IPS-20b (cell line): Measurements from ENCODE around the gene WWOX.

Experiments used
- H3K27ac ChIP-seq: one replicate; pipeline ENCODE4 v1.5.1; 2013; ENCODE audit warnings: low read length
- H3K27me3 ChIP-seq: 2 replicates; pipeline ENCODE4 v1.6.1; 2013; ENCODE audit warnings: mild to moderate bottlenecking, low read length, inconsistent platforms; ENCODE audit not compliant: insufficient read depth
- H3K36me3 ChIP-seq: 2 replicates; pipeline ENCODE4 v1.6.1; 2013; ENCODE audit warnings: low read depth, mild to moderate bottlenecking, inconsistent platforms, low read length, moderate library complexity; ENCODE audit not compliant: insufficient read depth
- H3K4me1 ChIP-seq: 2 replicates; pipeline ENCODE4 v1.6.1; 2013; ENCODE audit warnings: mild to moderate bottlenecking, control low read depth, inconsistent platforms, low read length, moderate library complexity; ENCODE audit not compliant: insufficient read depth
- H3K4me3 ChIP-seq: 2 replicates; pipeline ENCODE4 v1.5.1; 2013; ENCODE audit warnings: mild to moderate bottlenecking, low read length, inconsistent platforms
- H3K9ac ChIP-seq: 2 replicates; pipeline ENCODE4 v1.6.1; 2013; ENCODE audit warnings: low read depth, mild to moderate bottlenecking, inconsistent platforms, low read length, moderate library complexity
- H3K9me3 ChIP-seq: 2 replicates; pipeline ENCODE4 v1.6.1; 2013; ENCODE audit warnings: mild to moderate bottlenecking, low read depth, low read length, inconsistent platforms; ENCODE audit not compliant: insufficient read depth

Gene WWOX

DNA sequence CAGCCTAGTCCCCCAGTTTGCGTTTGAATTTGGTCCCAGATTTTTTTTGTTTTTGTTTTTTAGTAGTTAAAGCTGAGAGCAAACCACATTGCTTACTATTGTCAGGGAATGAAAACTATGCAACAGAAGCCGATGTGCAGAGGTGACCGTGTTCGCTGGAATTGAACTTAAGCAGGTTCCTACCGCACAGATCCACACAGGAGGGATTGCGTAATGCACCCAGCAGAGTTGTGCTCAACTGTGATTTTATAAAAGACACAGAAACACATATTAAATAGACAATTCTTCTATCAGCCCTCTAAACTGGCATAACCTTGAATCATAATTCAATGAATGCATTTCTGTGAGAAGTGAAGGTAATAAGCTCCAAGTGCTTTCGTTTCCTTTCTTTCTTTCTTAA, 443.0 kb downstream of the WWOX start:
- no peak overlapping the region for H3K9ac ChIP-seq
- no peaks in the 10 kb centered on the region for H3K9me3 ChIP-seq
- no peaks in the 10 kb centered on the region for H3K27me3 ChIP-seq
- no peaks in the 10 kb centered on the region for H3K36me3 ChIP-seq
- H3K4me1 ChIP-seq: no peaks in the 10 kb centered on the region
- no peak overlapping the region for H3K4me3 ChIP-seq
- H3K27ac ChIP-seq: no peak overlapping the region

GRCh38 chr16:78543023-78543422, 443.6 kb downstream of the WWOX start:
- no peak overlapping the region for H3K27ac ChIP-seq
- H3K9ac ChIP-seq: no peak overlapping the region
- no peaks in the 10 kb centered on the region for H3K9me3 ChIP-seq
- H3K4me3 ChIP-seq: no peak overlapping the region
- no peaks in the 10 kb centered on the region for H3K4me1 ChIP-seq
- H3K36me3 ChIP-seq: no peaks in the 10 kb centered on the region
- no peaks in the 10 kb centered on the region for H3K27me3 ChIP-seq

DNA sequence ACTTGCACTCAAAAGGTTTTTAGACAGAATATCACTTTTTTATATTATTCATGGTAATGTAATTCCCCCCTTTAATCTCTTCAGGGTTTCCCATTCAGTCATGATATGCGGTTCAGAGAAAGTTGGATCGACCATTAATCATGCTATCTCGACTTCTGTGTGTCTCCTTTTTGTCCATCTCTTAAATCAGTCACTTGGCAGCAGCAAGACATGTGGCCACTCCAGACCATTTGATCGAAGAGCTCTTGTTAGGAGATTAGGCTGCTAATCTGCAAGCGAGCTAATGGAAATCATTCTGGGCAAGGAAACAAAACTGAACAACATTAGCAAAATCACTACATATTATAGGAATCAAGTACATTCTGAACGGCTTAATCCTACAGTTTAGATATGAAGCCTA, 449.9 kb downstream of the WWOX start:
- 0 out of 2 replicates have a peak, but pooled peaks cover 6% of the 10 kb centered on the region for H3K27me3 ChIP-seq
- H3K4me1 ChIP-seq: peaks cover 16% of the 10 kb centered on the region; the same call in 1 of the 2 replicates
- H3K27ac ChIP-seq: no peak overlapping the region
- H3K36me3 ChIP-seq: no peaks in the 10 kb centered on the region
- H3K9me3 ChIP-seq: no peaks in the 10 kb centered on the region
- no peak overlapping the region for H3K4me3 ChIP-seq
- H3K9ac ChIP-seq: no peak overlapping the region

GRCh38 chr16:78551487-78552085, 452.1 kb downstream of the WWOX start:
- Histone ChIP-seq H3K36me3 (no peaks in the 10 kb centered on the region), H3K4me1 (peaks cover 16% of the 10 kb centered on the region; the same call in 1 of the 2 replicates), H3K4me3 (peak overlapping the region; percentile 47), H3K27me3 (0 out of 2 replicates have a peak, but pooled peaks cover 6% of the 10 kb centered on the region), H3K9ac (no peak overlapping the region; the same call in 1 of the 2 replicates), H3K27ac (no peak overlapping the region), H3K9me3 (no peaks in the 10 kb centered on the region)

GRCh38 chr16:78552106-78552675, 452.7 kb downstream of the WWOX start:
- peaks cover 16% of the 10 kb centered on the region; the same call in 1 of the 2 replicates for H3K4me1 ChIP-seq
- H3K9ac ChIP-seq: no peak overlapping the region; the same call in 1 of the 2 replicates
- H3K27me3 ChIP-seq: 0 out of 2 replicates have a peak, but pooled peaks cover 6% of the 10 kb centered on the region
- no peak overlapping the region for H3K27ac ChIP-seq
- H3K9me3 ChIP-seq: no peaks in the 10 kb centered on the region
- H3K4me3 ChIP-seq: no peak overlapping the region
- H3K36me3 ChIP-seq: no peaks in the 10 kb centered on the region

- peaks cover 16% of the 10 kb centered on the region; the same call in 1 of the 2 replicates for H3K4me1 ChIP-seq
- no peak overlapping the region for H3K4me3 ChIP-seq
- H3K36me3 ChIP-seq: no peaks in the 10 kb centered on the region
- H3K27me3 ChIP-seq: 0 out of 2 replicates have a peak, but pooled peaks cover 6% of the 10 kb centered on the region
- no peak overlapping the region for H3K27ac ChIP-seq
- no peak overlapping the region for H3K9ac ChIP-seq
- H3K9me3 ChIP-seq: no peaks in the 10 kb centered on the region
These were observed 453.3 kb downstream of the WWOX start for GRCh38 chr16:78552716-78553115.

GRCh38 chr16:78553268-78554039, 454.0 kb downstream of the WWOX start:
- Histone ChIP-seq H3K9me3 (no peaks in the 10 kb centered on the region), H3K27ac (no peak overlapping the region), H3K36me3 (no peaks in the 10 kb centered on the region), H3K9ac (no peak overlapping the region), H3K4me3 (no peak overlapping the region), H3K4me1 (peaks cover 16% of the 10 kb centered on the region; the same call in 1 of the 2 replicates), H3K27me3 (0 out of 2 replicates have a peak, but pooled peaks cover 6% of the 10 kb centered on the region)

DNA sequence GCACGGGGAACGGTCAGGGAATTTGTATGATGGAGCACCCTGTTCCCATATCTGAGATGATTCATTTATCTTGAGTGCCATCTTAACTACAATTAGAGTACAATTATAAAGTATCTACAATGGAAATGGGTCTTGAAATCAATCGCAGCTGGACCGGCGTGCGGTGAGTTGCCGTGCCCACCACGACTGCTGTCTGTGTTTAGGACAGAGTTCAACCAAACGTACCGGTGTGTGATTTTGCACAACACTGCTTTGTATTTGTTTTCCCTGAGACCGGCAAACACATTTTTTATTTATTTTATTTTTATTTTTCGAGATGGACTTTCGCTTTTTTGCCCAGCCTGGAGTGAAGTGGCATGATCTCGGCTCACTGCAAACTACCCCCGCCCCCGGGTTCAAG, 457.0 kb downstream of the WWOX start:
- Histone ChIP-seq H3K36me3 (no peaks in the 10 kb centered on the region), H3K27ac (no peak overlapping the region), H3K27me3 (0 out of 2 replicates have a peak, but pooled peaks cover 6% of the 10 kb centered on the region), H3K4me1 (peaks cover 8% of the 10 kb centered on the region; the same call in 1 of the 2 replicates), H3K9ac (no peak overlapping the region), H3K4me3 (no peak overlapping the region), H3K9me3 (no peaks in the 10 kb centered on the region; the same call in 1 of the 2 replicates)

GRCh38 chr16:78560997-78561396, 461.5 kb downstream of the WWOX start:
- H3K36me3 ChIP-seq: no peaks in the 10 kb centered on the region
- no peak overlapping the region for H3K4me3 ChIP-seq

DNA sequence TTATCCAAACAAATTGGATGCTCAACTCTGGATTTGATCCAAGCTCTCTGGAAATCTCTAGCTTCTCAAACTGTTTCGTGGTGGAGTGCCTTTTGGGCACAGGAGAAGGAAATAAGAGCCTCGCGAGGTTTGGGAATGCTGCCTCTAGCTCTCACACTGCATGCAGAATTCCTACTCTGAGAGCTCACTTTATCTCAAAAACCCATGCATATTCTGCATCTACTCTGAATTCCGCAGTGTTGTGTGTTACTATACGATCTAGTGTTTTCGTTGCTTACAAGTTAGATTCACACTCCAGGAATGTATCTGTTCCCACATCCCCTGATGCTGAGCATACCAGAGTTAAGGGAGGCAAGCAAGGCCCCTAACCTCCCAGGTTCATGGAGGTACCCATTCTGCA, 462.7 kb downstream of the WWOX start:
- Histone ChIP-seq H3K27me3 (no peaks in the 10 kb centered on the region), H3K9me3 (no peaks in the 10 kb centered on the region; the same call in 1 of the 2 replicates), H3K9ac (no peak overlapping the region), H3K4me3 (no peak overlapping the region), H3K27ac (no peak overlapping the region), H3K36me3 (no peaks in the 10 kb centered on the region), H3K4me1 (no peaks in the 10 kb centered on the region)

More at GRCh38 chr16:78560997-78561396, 461.5 kb downstream of the WWOX start:
- no peak overlapping the region for H3K9ac ChIP-seq
- no peaks in the 10 kb centered on the region for H3K4me1 ChIP-seq
- H3K9me3 ChIP-seq: no peaks in the 10 kb centered on the region; the same call in 1 of the 2 replicates
- no peaks in the 10 kb centered on the region for H3K27me3 ChIP-seq
- no peak overlapping the region for H3K27ac ChIP-seq

- H3K36me3 ChIP-seq: no peaks in the 10 kb centered on the region
- no peaks in the 10 kb centered on the region for H3K27me3 ChIP-seq
- no peak overlapping the region for H3K9ac ChIP-seq
- no peak overlapping the region for H3K27ac ChIP-seq
- no peak overlapping the region for H3K4me3 ChIP-seq
- H3K4me1 ChIP-seq: no peaks in the 10 kb centered on the region
- no peaks in the 10 kb centered on the region; the same call in 1 of the 2 replicates for H3K9me3 ChIP-seq
These were observed 463.2 kb downstream of the WWOX start for GRCh38 chr16:78562650-78563049.
